HUES48 (cell line): Measurements from ENCODE around the gene KCNN3.

ENCODE experiments used
- H3K27ac ChIP-seq: one replicate; pipeline ENCODE4 v1.7.0; 2013; ENCODE audit warnings: low read depth, low read length, inconsistent platforms
- H3K27me3 ChIP-seq: 2 replicates; pipeline ENCODE4 v1.6.1; 2013; ENCODE audit warnings: mild to moderate bottlenecking, low read length; ENCODE audit not compliant: control insufficient read depth, insufficient read depth
- H3K36me3 ChIP-seq: 2 replicates; pipeline ENCODE4 v1.6.1; 2013; ENCODE audit warnings: low read length; ENCODE audit not compliant: control insufficient read depth, insufficient read depth
- H3K4me1 ChIP-seq: 2 replicates; pipeline ENCODE4 v1.6.1; 2013; ENCODE audit warnings: mild to moderate bottlenecking, low read length; ENCODE audit not compliant: control insufficient read depth, insufficient read depth
- H3K4me3 ChIP-seq: 2 replicates; pipeline ENCODE4 v1.5.1; 2013; ENCODE audit warnings: mild to moderate bottlenecking, low read depth, low read length
- H3K9ac ChIP-seq: 2 replicates; pipeline ENCODE4 v1.6.1; 2013; ENCODE audit warnings: mild to moderate bottlenecking, low read depth, low read length, moderate library complexity
- H3K9me3 ChIP-seq: 2 replicates; pipeline ENCODE4 v1.6.1; 2013; ENCODE audit warnings: low read length; ENCODE audit not compliant: control insufficient read depth, insufficient read depth

Gene KCNN3

GRCh38 chr1:154741741-154742495 is 128.2 kb downstream of the KCNN3 start:
- Histone ChIP-seq H3K9me3 (peaks cover 7% of the 10 kb centered on the region; the same call in 1 of the 2 replicates), H3K9ac (no peak overlapping the region), H3K27me3 (no peaks in the 10 kb centered on the region), H3K4me1 (peaks cover 26% of the 10 kb centered on the region), H3K27ac (no peak overlapping the region), H3K36me3 (no peaks in the 10 kb centered on the region), H3K4me3 (no peak overlapping the region)

GRCh38 chr1:154741327-154741726 is 128.8 kb downstream of the KCNN3 start:
- H3K9me3 ChIP-seq, result peaks cover 7% of the 10 kb centered on the region; the same call in 1 of the 2 replicates
- H3K27me3 ChIP-seq, result no peaks in the 10 kb centered on the region
- no peak overlapping the region for H3K4me3 ChIP-seq
- no peak overlapping the region for H3K9ac ChIP-seq
- peaks cover 23% of the 10 kb centered on the region for H3K4me1 ChIP-seq
- H3K36me3 ChIP-seq, result no peaks in the 10 kb centered on the region
- no peak overlapping the region for H3K27ac ChIP-seq

GRCh38 chr1:154739654-154740053 is 130.4 kb downstream of the KCNN3 start:
- no peak overlapping the region for H3K4me3 ChIP-seq

GRCh38 chr1:154736841-154737240 is 133.2 kb downstream of the KCNN3 start:
- Histone ChIP-seq H3K9me3 (peaks cover 7% of the 10 kb centered on the region; the same call in 1 of the 2 replicates), H3K27ac (no peak overlapping the region), H3K27me3 (no peaks in the 10 kb centered on the region), H3K36me3 (no peaks in the 10 kb centered on the region), H3K4me3 (no peak overlapping the region), H3K9ac (no peak overlapping the region), H3K4me1 (no peaks in the 10 kb centered on the region)

More at GRCh38 chr1:154739654-154740053, 130.4 kb downstream of the KCNN3 start:
- Histone ChIP-seq H3K4me1 (peaks cover 15% of the 10 kb centered on the region), H3K9me3 (peaks cover 7% of the 10 kb centered on the region; the same call in 1 of the 2 replicates), H3K27me3 (no peaks in the 10 kb centered on the region), H3K27ac (no peak overlapping the region), H3K9ac (no peak overlapping the region), H3K36me3 (no peaks in the 10 kb centered on the region)

GRCh38 chr1:154735804-154736168 is 134.3 kb downstream of the KCNN3 start:
- H3K27ac ChIP-seq, result no peak overlapping the region
- H3K36me3 ChIP-seq, result no peaks in the 10 kb centered on the region

GRCh38 chr1:154735061-154735803 is 134.8 kb downstream of the KCNN3 start:
- Histone ChIP-seq H3K4me1 (peaks cover 12% of the 10 kb centered on the region), H3K9ac (no peak overlapping the region), H3K9me3 (no peaks in the 10 kb centered on the region), H3K27me3 (no peaks in the 10 kb centered on the region), H3K36me3 (no peaks in the 10 kb centered on the region), H3K4me3 (no peak overlapping the region), H3K27ac (no peak overlapping the region)

More at GRCh38 chr1:154735804-154736168, 134.3 kb downstream of the KCNN3 start:
- Histone ChIP-seq H3K4me3 (no peak overlapping the region), H3K4me1 (peaks cover 6% of the 10 kb centered on the region), H3K27me3 (no peaks in the 10 kb centered on the region), H3K9me3 (0 out of 2 replicates have a peak, but pooled peaks cover under 1% of the 10 kb centered on the region), H3K9ac (no peak overlapping the region)

- no peaks in the 10 kb centered on the region for H3K27me3 ChIP-seq
- H3K9me3 ChIP-seq, result no peaks in the 10 kb centered on the region
- no peak overlapping the region for H3K27ac ChIP-seq
- no peaks in the 10 kb centered on the region for H3K36me3 ChIP-seq
- no peak overlapping the region for H3K9ac ChIP-seq
- no peak overlapping the region for H3K4me3 ChIP-seq
- H3K4me1 ChIP-seq, result peaks cover 20% of the 10 kb centered on the region
Observed at GRCh38 chr1:154733621-154734020, 136.5 kb downstream of the KCNN3 start.

- H3K27ac ChIP-seq, result peak overlapping the region; percentile 35
- no peaks in the 10 kb centered on the region for H3K36me3 ChIP-seq
- H3K4me3 ChIP-seq, result no peak overlapping the region
- no peaks in the 10 kb centered on the region for H3K27me3 ChIP-seq
- peak overlapping the region; percentile 33; the same call in 1 of the 2 replicates for H3K9ac ChIP-seq
- no peaks in the 10 kb centered on the region for H3K9me3 ChIP-seq
- peaks cover 20% of the 10 kb centered on the region for H3K4me1 ChIP-seq
Observed at GRCh38 chr1:154730986-154731489, 139.0 kb downstream of the KCNN3 start.

- H3K9me3 ChIP-seq, result no peaks in the 10 kb centered on the region
- no peaks in the 10 kb centered on the region for H3K27me3 ChIP-seq
- peak overlapping the region; percentile 40 for H3K27ac ChIP-seq
- H3K4me1 ChIP-seq, result peaks cover 20% of the 10 kb centered on the region
- H3K36me3 ChIP-seq, result no peaks in the 10 kb centered on the region
- no peak overlapping the region for H3K9ac ChIP-seq
- no peak overlapping the region for H3K4me3 ChIP-seq
Observed at GRCh38 chr1:154730259-154730658, 139.8 kb downstream of the KCNN3 start.

- Histone ChIP-seq H3K4me3 (no peak overlapping the region), H3K9me3 (no peaks in the 10 kb centered on the region), H3K9ac (no peak overlapping the region), H3K27ac (no peak overlapping the region), H3K36me3 (no peaks in the 10 kb centered on the region), H3K4me1 (peaks cover 20% of the 10 kb centered on the region), H3K27me3 (no peaks in the 10 kb centered on the region)
Observed at GRCh38 chr1:154729577-154729976, 140.5 kb downstream of the KCNN3 start.

- Histone ChIP-seq H3K27me3 (no peaks in the 10 kb centered on the region), H3K4me1 (peaks cover 20% of the 10 kb centered on the region), H3K36me3 (no peaks in the 10 kb centered on the region), H3K9me3 (no peaks in the 10 kb centered on the region), H3K27ac (no peak overlapping the region), H3K4me3 (no peak overlapping the region), H3K9ac (no peak overlapping the region)
Observed at GRCh38 chr1:154729031-154729442, 141.0 kb downstream of the KCNN3 start.
